ENCODE results near the gene HSD17B12. TPM values are rescaled to one million over a fixed set of nuclear protein-coding genes. Genes with fewer than 3 reads are reported as not detected.

The HSD17B12 gene
- total and polyA plus RNA-seq, 2 of the 8 experiments (the other 6 are each of a cell fraction or from before 2014, with no cell fraction given): 46.0 to 121 TPM

DNA sequence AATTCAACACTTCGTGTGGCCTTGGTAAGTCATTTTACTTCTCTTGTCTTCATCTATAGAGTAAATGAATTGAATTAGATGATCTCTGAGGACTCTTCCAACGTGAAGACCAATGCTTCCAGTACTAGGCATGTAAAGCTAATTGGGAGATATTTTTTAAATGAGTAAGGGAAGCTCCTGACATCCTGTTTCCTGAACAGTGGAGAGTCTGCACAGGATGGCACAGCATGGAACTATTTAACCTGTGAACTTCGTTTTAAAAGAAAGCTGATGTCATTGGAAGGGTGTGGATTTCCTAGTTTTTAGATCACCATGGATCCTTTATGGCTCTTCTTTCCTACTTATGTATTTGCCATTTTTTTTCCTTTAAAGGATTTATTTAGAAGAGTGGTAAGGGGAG lies 48.4 kb upstream of the HSD17B12 start:
- no peak overlapping the region for H4K5ac ChIP-seq (ENCODE audit: insufficient read length, low read depth, low read length)
- CTCF ChIA-PET (ENCODE audit: partially characterized antibody): interaction anchor here (1.3 to 2.5 kb wide), 2 partner anchors 58 to 222 kb away, joined by 3 to 7 read pairs; no protein-coding TSS in a partner anchor
- no peak overlapping the region for H3K56ac ChIP-seq (replicated peaks; ENCODE audit: insufficient read length, low read depth, low read length)
- H2BK15ac ChIP-seq (ENCODE audit: low read length): no peak overlapping the region
- H3K4me2 ChIP-seq (ENCODE audit: insufficient read depth in 1 of 2, low read depth in 2 of 2, low read length in 2 of 2): peak overlapping the region; percentile 53 to 68; a peak in 1 of 4 replicates
- no peaks in the 10 kb centered on the region for H3K4me1 ChIP-seq (replicated peaks in 1 of 4; ENCODE audit: control insufficient read depth in 3 of 4, insufficient read depth in 4 of 4, low read length in 3 of 4)
- FAIRE-seq (no peak), DNase-seq (ENCODE audit: low read depth in 1 of 2, low spot score in 2 of 2) (no peak)
- H3K4me3 ChIP-seq (ENCODE audit: extremely low read depth in 1 of 4, insufficient read depth in 2 of 4, low read depth in 3 of 4, low read length in 4 of 4): peak overlapping the region in 2 of 4 experiments; percentile 22 to 45; a peak in 3 of 8 replicates
- H3K23me2 ChIP-seq (ENCODE audit: low read depth, low read length): no peaks in the 10 kb centered on the region; the same call in 1 of the 2 replicates
- H4K91ac ChIP-seq (replicated peaks; ENCODE audit: insufficient read length, low read length): no peak overlapping the region
- no peak overlapping the region for H2BK120ac ChIP-seq (replicated peaks; ENCODE audit: low read depth, low read length)
- H2BK12ac ChIP-seq (ENCODE audit: low read depth, low read length): no peak overlapping the region
- H3K36me3 ChIP-seq (ENCODE audit: control insufficient read depth in 2 of 4, insufficient read depth in 4 of 4, low read length in 3 of 4): no peaks in the 10 kb centered on the region
- H3K9ac ChIP-seq (replicated peaks in 1 of 4; ENCODE audit: extremely low read depth in 1 of 4, low read depth in 3 of 4, low read length in 3 of 4): no peak overlapping the region
- no peaks in the 10 kb centered on the region; a peak in 2 of 7 replicates for H3K27me3 ChIP-seq (replicated peaks in 1 of 4; ENCODE audit: control insufficient read depth in 3 of 4, extremely low read depth in 1 of 4, insufficient read depth in 3 of 4, low read length in 3 of 4)
- H3K79me1 ChIP-seq (ENCODE audit: low read depth, low read length): no peaks in the 10 kb centered on the region
- no peak overlapping the region for H4K8ac ChIP-seq (ENCODE audit: extremely low read depth, insufficient read depth, low read length)
- WGBS, 2 experiments (ENCODE audit: extremely low coverage in 1 of 2, insufficient coverage in 1 of 2, insufficient read length in 1 of 2, insufficient replicate concordance in 2 of 2, low coverage in 1 of 2, low lambda C conversion rate in 2 of 2, missing lambda C conversion rate in 1 of 2): 48% methylated on average over 3 of the region's 3 CpGs; no CpG with 5 or more reads in 1 of the 2 experiments
- no peaks in the 10 kb centered on the region for H3K79me2 ChIP-seq (ENCODE audit: control insufficient read depth in 1 of 2, insufficient read depth in 2 of 2, low read length in 2 of 2)
- H3K27ac ChIP-seq (ENCODE audit: low read depth, low read length): no peak overlapping the region
- H3K4ac ChIP-seq (replicated peaks; ENCODE audit: insufficient read length, low read depth, low read length): no peak overlapping the region
- H2BK5ac ChIP-seq (ENCODE audit: low read depth, low read length): no peak overlapping the region
- no peak overlapping the region for H3K14ac ChIP-seq (ENCODE audit: insufficient read length)
- no peaks in the 10 kb centered on the region for H4K20me1 ChIP-seq (replicated peaks in 1 of 2; ENCODE audit: control insufficient read depth in 1 of 2, insufficient read depth in 2 of 2, low read length in 2 of 2)
- no peak overlapping the region for H2AK5ac ChIP-seq (ENCODE audit: low read depth, low read length)
- H3K23ac ChIP-seq (ENCODE audit: insufficient read length): no peak overlapping the region
- H2BK20ac ChIP-seq (ENCODE audit: low read length): no peak overlapping the region
- no peaks in the 10 kb centered on the region for H3K9me3 ChIP-seq (ENCODE audit: insufficient read depth in 2 of 2, low read depth in 1 of 2, low read length in 1 of 2)
- H2AFZ ChIP-seq (ENCODE audit: low read length): 0 out of 2 replicates have a peak overlapping the region, but pooled peaks have one; percentile 82
- POLR2A ChIA-PET (ENCODE audit: partially characterized antibody): interaction anchor here (0.7 to 2.0 kb wide), 2 partner anchors 48 to 151 kb away, joined by 3 to 6 read pairs; partner anchors contain the start of gene HSD17B12
- no peak overlapping the region for H3K18ac ChIP-seq (ENCODE audit: extremely low read depth, low read length)
- no peak for TF ChIP-seq SAP30 (IDR thresholded peaks at IDR 0.05; ENCODE audit: insufficient read depth, insufficient replicate concordance, low read length)

Measured in H1 (cell line).